ENCODE measurements around the gene GOLGB1.

GOLGB1 gene

GRCh38 chr3:121670676-121671075 lies 78.9 kb downstream of the GOLGB1 start:
- TF ChIP-seq CTCF (IDR thresholded peaks at IDR 0.05; ENCODE audit: control extremely low read depth, extremely low read depth, low read depth, missing control alignments), result no peak
- no peak for DNase-seq (ENCODE audit: extremely low spot score)
- ChIA-PET POLR2A (no interaction called here), CTCF (interaction anchor here (1.2 to 3.2 kb wide), 4 partner anchors 10 to 31 kb away, joined by 3 to 12 read pairs (median 6); partner anchors contain the start of gene HCLS1)

GRCh38 chr3:121667333-121667732 lies 82.2 kb downstream of the GOLGB1 start:
- ChIA-PET CTCF (interaction anchor here (1.2 to 1.4 kb wide), 3 partner anchors 10 to 18 kb away, joined by 3 to 4 read pairs (median 3); no protein-coding TSS in a partner anchor), POLR2A (no interaction called here)
- no peak for DNase-seq (ENCODE audit: extremely low spot score)
- no peak for TF ChIP-seq CTCF (IDR thresholded peaks at IDR 0.05; ENCODE audit: control extremely low read depth, extremely low read depth, low read depth, missing control alignments)

- TF ChIP-seq CTCF (IDR thresholded peaks at IDR 0.05; ENCODE audit: control extremely low read depth, extremely low read depth, low read depth, missing control alignments), result no peak
- ChIA-PET CTCF (no interaction called here), POLR2A (no interaction called here)
- no peak for DNase-seq (ENCODE audit: extremely low spot score)
Observed at GRCh38 chr3:121665488-121665887, 84.1 kb downstream of the GOLGB1 start.

- DNase-seq (ENCODE audit: extremely low spot score), result no peak
- TF ChIP-seq CTCF (IDR thresholded peaks at IDR 0.05; ENCODE audit: control extremely low read depth, extremely low read depth, low read depth, missing control alignments), result no peak
- ChIA-PET CTCF (interaction anchor here (0.9 kb wide), 1 partner anchor 11 kb away, joined by 3 read pairs; no protein-coding TSS in a partner anchor), POLR2A (no interaction called here)
Observed at GRCh38 chr3:121663171-121663847, 86.2 kb downstream of the GOLGB1 start.

- ChIA-PET CTCF (no interaction called here), POLR2A (no interaction called here)
- no peak for DNase-seq (ENCODE audit: extremely low spot score)
- no peak for TF ChIP-seq CTCF (IDR thresholded peaks at IDR 0.05; ENCODE audit: control extremely low read depth, extremely low read depth, low read depth, missing control alignments)
Observed at GRCh38 chr3:121662742-121663141, 86.8 kb downstream of the GOLGB1 start.

- ChIA-PET CTCF (interaction anchor here (1.6 to 3.3 kb wide), 2 partner anchors 10 to 115 kb away, joined by 4 to 12 read pairs; no protein-coding TSS in a partner anchor), POLR2A (interaction anchor here (0.7 to 0.9 kb wide), 3 partner anchors 20 to 1915 kb away, joined by 3 read pairs; no protein-coding TSS in a partner anchor)
- no peak for DNase-seq (ENCODE audit: extremely low spot score)
- no peak for TF ChIP-seq CTCF (IDR thresholded peaks at IDR 0.05; ENCODE audit: control extremely low read depth, extremely low read depth, low read depth, missing control alignments)
Observed at GRCh38 chr3:121661376-121661775, 88.2 kb downstream of the GOLGB1 start.

All from GM10248 (cell line).